EH (cell line): Measurements from ENCODE around the gene OLFM2.
A peak's percentile ranks its signal among the peaks of the same experiment; 100 is the strongest.
"Not testable (repeated sequence)": the region's sequence is repeated elsewhere in the genome, so short reads cannot be mapped to it uniquely, and the experiment has no call there.

ENCODE experiments used
- DNase-seq: peaks from one replicate; pipeline ENCODE4 v3.0.0-alpha.2; 2015; ENCODE audit warnings: low read depth

Gene OLFM2

DNA sequence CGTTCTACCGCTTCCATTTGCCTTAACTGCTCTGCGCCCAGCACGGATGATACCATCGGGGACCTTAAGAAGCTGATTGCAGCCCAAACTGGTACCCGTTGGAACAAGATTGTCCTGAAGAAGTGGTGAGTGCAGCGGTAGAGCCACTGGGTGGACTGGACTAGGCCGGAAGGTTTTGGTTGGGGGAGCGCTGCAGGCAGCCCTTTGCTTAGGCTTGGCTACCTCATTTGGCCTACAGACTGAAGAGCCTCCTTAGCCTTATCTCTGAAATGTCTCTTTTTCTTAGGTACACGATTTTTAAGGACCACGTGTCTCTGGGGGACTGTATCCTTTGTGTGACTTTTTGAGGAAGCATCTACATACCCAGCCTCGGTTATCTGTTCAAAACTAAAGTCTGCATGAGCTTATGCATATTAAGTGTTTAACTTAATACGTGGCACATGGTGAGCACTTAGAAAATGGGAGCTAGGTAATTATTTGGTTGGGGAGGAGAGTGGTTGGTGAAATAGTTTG lies 107.7 kb downstream of the OLFM2 start:
- no peak for DNase-seq

DNA sequence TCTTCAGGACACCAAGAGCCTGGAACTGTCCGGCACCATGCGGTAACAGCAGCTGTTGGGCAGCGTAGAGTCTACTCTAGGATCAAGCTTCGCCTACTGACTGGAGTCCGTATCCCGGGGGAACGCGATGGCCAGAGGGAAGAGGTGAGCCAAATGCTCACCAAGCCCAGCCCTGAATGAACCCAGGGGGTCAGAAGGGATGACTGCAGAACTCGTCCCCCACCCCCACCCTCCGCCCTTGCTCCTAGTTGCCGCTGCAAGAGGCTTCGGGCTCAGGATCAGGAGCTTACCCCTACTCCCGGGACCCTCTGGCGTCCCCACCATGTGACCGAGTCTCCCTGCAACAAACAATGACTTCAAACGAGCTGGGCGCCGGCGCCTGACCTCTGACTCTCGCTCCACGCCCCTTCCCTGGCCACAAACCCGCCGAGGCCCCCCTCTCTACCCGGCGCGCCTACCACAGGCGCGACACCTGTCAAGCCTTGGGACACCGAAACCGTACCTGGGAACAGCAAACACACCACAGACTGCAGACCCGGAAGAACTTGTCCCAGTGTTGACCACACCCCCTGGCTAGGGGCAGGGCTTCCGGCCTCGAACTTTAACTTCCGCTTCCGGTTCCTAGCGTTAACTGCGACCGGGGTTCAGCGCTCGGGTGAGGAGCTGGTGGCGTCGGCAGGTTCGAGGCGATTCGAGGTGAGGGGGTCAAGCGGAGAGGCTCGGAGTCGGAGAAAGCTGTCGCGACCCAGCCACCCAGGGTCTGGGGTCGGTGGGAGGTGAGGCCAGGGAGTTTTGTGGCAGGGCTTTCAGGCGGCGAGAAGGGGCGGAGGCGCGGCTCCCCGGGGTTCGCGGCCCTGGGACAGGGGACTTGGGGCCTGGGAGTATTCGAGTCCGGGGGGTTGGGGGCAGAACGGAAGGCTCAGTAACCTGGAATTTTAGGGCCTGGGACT lies 108.8 kb downstream of the OLFM2 start, which contains the start of gene UBL5:
Gene UBL5 (plus strand): TSS at position 630 of the 950 bp plus-strand sequence. CDS start 420 bp downstream, outside the sequence.
- peak; percentile 87 for DNase-seq

DNA sequence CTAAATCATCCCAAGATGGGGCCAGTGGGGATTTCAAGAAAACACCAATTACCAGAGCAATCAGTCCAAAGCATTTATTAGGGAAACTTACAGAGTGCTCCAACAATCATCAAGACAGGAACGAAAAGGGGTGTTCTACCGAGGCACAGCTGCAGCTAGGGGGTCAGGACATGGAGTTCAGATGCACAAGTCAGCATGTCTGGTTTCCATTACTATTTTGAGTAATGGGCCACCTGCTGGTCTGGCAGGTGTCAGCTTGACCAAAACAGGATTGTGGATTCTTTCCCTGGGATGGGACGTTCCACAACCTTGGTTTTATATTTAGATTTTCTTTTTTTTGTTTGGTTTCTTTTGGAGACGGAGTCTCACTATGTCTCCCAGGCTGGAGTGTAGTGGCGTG lies 112.5 kb downstream of the OLFM2 start:
- DNase-seq, result no peak

DNA sequence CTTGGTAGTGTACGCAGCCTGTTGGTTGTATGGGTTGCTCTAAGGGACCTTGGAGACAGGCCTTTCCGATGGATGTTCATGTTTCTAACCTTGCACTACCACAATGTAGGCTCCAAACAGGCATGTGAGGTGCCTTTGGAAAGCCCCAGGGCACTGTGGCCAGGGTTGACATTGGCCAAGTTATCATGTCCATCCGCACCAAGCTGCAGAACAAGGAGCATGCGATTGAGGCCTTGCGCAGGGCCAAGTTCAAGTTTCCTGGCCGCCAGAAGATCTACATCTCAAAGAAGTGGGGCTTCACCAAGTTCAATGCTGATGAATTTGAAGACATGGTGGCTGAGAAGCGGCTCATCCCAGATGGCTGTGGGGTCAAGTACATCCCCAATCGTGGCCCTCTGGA lies 116.3 kb downstream of the OLFM2 start:
- not testable (repeated sequence) for DNase-seq

DNA sequence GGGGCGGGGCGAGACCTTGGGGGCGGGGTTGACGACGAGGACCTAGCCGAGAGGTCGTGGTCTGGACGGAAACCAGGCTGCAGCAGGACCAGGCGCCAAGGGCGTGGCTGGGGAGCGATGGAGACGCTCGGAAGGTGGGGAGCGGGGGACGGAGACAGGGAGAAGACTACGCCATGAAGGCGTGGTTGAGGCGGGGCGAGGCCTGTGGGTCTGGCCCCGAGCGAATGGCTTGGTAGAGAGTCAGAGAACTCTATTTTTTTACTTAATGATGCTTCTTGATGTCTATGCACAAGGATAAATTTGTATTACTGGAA lies 116.8 kb downstream of the OLFM2 start:
- DNase-seq, result no peak

DNA sequence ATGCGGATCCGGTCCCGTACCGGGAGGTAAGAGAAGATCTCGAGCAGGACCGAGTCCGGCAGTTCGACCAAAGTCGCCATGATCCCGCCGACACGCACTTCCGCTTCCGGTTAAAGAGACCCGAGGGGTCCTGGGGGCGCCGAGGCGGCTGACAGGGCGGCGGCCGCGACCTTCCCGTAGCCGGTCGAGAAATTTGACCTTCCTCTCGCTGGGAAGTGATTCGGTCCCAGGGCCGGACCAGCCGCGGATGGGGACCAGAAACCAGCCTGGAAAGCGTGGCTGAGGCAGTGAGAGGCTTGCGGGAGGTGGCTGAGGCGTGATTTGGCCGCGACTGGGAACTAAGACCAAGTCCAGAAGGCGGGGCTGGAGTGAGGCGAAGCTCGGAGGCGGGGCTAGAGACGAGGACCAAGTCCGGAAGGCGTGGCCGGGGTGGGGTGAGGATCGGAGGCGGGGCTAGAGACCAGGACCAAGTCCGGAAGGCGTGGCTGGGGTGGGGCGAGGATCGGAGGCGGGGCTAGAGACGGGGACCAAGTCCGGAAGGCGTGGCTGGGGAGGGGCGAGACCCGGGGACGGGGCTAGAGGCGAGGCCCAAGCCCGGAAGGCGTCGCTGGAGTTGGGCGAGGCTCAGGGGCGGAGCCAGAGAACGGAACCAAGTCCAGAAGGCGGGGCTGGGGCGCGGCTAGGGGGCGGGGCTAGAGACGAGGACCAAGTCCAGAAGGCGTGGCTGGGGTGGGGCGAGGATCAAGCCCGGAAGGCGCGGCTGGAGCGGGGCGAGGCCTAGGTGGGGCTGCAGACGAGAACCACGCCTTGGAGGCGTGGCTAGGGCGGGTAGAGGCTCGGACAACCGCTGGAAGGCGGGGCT lies 117.3 kb downstream of the OLFM2 start, which contains the start of gene FBXL12:
Gene FBXL12 (minus strand): TSS at position 346 of the 862 bp plus-strand sequence. CDS start 266 bp downstream, at position 80.
- DNase-seq, result peak; percentile 100

DNA sequence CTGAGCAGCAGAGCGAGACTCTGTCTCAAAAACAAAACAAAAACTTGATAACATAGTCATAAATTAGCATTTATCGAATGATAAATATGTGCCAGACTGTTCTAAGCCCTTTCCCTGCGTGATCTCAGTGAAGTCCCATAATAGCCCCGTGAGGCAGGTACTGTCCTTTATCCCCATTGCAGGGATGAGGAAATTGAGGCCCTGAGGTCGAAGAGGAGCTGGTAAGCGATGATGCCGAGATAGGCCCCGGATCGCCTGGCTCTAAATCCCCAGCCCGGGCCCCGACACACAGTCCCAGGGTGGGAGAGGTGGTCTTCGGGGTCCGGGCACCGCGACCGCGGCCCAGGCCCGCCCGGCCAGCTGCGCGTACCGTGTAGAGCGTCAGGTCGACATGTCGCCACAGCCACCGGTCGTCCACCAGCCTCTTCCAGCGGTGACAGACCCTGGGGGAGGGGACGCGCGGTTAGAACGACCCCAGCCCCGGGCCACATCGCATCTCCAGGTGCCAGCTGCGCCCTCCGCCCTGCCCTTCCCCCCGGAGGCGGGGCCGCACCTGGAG lies 118.1 kb downstream of the OLFM2 start:
- no peak for DNase-seq

DNA sequence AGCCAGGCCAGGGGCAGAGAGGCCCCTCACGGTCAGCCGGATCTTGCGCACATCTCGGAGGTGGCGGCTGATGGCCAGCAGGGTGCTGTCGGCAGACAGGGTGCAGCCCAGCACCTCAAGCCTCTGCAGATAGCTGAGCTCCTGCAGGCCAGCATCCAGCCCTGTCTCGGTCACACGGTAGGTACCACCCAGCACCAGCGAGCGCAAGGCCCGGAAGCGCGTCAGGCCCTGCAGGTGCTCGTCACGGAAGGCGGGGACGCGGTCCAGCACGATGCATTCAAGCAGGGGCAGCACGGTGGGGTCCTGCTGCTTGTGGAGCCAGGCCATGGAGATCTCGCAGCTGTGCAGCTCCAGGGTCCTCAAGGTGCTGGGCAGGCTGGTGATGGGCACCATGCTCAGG lies 125.2 kb downstream of the OLFM2 start:
- DNase-seq, result no peak

DNA sequence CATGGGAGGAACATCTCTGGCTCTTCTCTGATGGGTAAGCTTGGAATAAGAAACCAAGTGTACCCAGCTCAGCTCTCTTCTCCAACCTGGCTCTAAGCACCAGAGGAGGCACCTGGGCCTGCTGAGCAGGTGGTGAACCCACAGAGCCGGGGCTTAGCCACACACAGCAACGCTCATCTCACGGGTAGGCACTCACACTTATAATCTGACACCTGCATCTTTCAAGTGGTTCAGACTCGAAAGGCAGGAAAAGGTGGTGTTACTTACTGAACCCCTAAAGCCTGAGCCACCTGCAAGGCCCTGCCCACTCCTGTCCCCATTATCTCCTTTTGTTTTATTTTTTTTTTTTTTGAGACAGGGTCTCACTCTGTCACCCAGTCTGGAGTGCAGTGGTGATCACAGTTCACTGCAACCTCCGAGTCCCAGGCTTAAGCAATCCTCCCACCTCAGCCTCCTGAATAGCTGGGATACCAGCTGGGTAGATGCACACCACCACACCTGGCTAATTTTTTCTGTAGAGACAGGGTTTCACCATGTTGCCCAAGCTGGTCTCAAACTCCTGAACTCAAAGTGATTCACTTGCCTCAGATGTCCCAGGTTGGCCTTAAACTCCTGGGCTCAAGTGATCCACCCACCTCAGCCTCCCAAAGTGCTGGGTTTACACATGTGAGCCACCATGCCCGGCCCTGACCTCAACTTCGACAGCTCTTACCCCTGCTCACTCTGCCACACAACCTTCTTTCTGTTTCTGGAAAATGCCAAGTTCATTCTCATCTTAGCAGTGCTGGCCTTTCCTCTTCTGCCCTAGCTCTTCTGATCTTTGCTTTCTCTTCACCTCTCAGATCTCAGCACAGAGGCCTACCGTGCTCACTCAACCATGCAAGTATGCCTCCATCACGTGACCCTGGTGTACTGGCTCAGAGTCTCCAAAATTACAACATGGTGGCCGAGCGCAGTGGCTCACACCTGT lies 127.2 kb downstream of the OLFM2 start:
- DNase-seq, result no peak

DNA sequence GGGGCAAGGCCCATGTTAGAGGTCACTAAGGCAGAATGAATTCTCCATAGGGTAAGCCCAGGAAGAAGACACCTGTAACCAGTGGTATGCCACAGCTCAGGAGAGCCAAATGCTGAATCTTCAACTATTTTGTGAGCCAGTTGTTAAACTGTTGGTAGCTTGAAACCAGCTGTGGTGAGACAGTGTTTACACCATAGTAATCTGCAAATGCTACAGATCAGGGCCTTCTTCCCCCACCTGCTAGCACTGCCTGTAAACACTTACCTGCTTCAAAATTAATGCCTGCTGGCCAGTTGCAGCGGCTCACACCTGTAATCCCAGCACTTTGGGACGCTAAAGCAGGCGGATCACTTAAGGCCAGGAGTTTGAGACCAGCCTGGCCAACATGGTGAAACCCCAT lies 129.5 kb downstream of the OLFM2 start:
- DNase-seq, result no peak
